Measurements from ENCODE around the gene GABRA4. TPM values are rescaled to one million over a fixed set of nuclear protein-coding genes. Genes with fewer than 3 reads are reported as not detected.
A peak's percentile ranks its signal among the peaks of the same experiment; 100 is the strongest.

GABRA4 gene
- total and polyA plus RNA-seq, 11 donors = 2.7 to 43.7 (median 24.6) TPM

GRCh38 chr4:47002580-47002979 is 9.2 kb upstream of the GABRA4 start:
- peak in 2 of 4 donors; percentile 71 to 72 for ATAC-seq
- intact Hi-C loops (cut with DNase I) = loop anchor here in 6 of 10 donors (1.0 to 10.0 kb wide), 5 partner anchors 60 to 158 kb away; no protein-coding TSS in a partner anchor
- 64 to 89% (median 80%) methylated on average over 1 of the region's 1 CpG for WGBS, 4 donors
- Histone ChIP-seq H3K4me1 (peaks cover 0 to 12% (median 0%) of the 10 kb centered on the region in 12 donors), H3K9me3 (no peaks in the 10 kb centered on the region), H3K27ac (no peak overlapping the region), H3K4me3 (no peak overlapping the region), H3K27me3 (no peaks in the 10 kb centered on the region), H3K36me3 (no peaks in the 10 kb centered on the region)
- DNase-seq = no peak
- TF ChIP-seq, protein P1, sequence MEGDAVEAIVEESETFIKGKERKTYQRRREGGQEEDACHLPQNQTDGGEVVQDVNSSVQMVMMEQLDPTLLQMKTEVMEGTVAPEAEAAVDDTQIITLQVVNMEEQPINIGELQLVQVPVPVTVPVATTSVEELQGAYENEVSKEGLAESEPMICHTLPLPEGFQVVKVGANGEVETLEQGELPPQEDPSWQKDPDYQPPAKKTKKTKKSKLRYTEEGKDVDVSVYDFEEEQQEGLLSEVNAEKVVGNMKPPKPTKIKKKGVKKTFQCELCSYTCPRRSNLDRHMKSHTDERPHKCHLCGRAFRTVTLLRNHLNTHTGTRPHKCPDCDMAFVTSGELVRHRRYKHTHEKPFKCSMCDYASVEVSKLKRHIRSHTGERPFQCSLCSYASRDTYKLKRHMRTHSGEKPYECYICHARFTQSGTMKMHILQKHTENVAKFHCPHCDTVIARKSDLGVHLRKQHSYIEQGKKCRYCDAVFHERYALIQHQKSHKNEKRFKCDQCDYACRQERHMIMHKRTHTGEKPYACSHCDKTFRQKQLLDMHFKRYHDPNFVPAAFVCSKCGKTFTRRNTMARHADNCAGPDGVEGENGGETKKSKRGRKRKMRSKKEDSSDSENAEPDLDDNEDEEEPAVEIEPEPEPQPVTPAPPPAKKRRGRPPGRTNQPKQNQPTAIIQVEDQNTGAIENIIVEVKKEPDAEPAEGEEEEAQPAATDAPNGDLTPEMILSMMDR (IDR thresholded peaks at IDR 0.05) = peak in 9 of 12 donors; percentile 10 to 58 (median 44)
- no peak for TF ChIP-seq POLR2A (IDR thresholded peaks at IDR 0.05)

- Histone ChIP-seq H3K4me3 (no peak overlapping the region), H3K4me1 (peaks cover 0 to 12% (median 0%) of the 10 kb centered on the region in 12 donors), H3K36me3 (no peaks in the 10 kb centered on the region), H3K27me3 (peaks cover 0 to under 1% (median 0%) of the 10 kb centered on the region in 9 donors), H3K27ac (peak overlapping the region in 2 of 12 donors; percentile 41 to 51), H3K9me3 (no peaks in the 10 kb centered on the region)
- DNase-seq (no peak), ATAC-seq (no peak)
- 85 to 96% (median 89%) methylated on average over 1 of the region's 1 CpG for WGBS, 4 donors
- intact Hi-C loops (cut with DNase I) = loop anchor here in 4 of 10 donors (5.0 to 10.0 kb wide), 3 partner anchors 58 to 156 kb away; no protein-coding TSS in a partner anchor
- TF ChIP-seq, protein P1 (IDR thresholded peaks at IDR 0.05) = no peak
- no peak for TF ChIP-seq POLR2A (IDR thresholded peaks at IDR 0.05)
Observed at GRCh38 chr4:47000406-47000805, 7.0 kb upstream of the GABRA4 start.

- Histone ChIP-seq H3K36me3 (no peaks in the 10 kb centered on the region), H3K4me3 (no peak overlapping the region), H3K9me3 (no peaks in the 10 kb centered on the region), H3K4me1 (peaks cover 0 to 12% (median 0%) of the 10 kb centered on the region in 12 donors), H3K27me3 (peaks cover 0 to 9% (median 0%) of the 10 kb centered on the region in 9 donors), H3K27ac (peak overlapping the region in 7 of 12 donors; percentile 8 to 51 (median 37))
- peak in 3 of 4 donors; percentile 38 to 55 (median 50) for ATAC-seq
- DNase-seq = no peak
- intact Hi-C loops (cut with DNase I) = no loop called here
- TF ChIP-seq POLR2A (IDR thresholded peaks at IDR 0.05) = no peak
- TF ChIP-seq, protein P1 (IDR thresholded peaks at IDR 0.05) = no peak
Observed at GRCh38 chr4:46999566-46999965, 6.2 kb upstream of the GABRA4 start.

- peak overlapping the region in 11 of 12 donors; percentile 16 to 88 (median 81) for H3K27ac ChIP-seq
- DNase-seq = peak; percentile 23 to 60 (median 46)
- peaks cover 0 to 12% (median 0%) of the 10 kb centered on the region in 12 donors for H3K4me1 ChIP-seq
- ATAC-seq = peak; percentile 74 to 86 (median 84)
- intact Hi-C loops (cut with DNase I) = loop anchor here in 3 of 10 donors (5.0 kb wide), 2 partner anchors 47 to 62 kb away; no protein-coding TSS in a partner anchor
- H3K27me3 ChIP-seq = peaks cover 0 to 35% (median 0%) of the 10 kb centered on the region in 9 donors
- no peaks in the 10 kb centered on the region for H3K9me3 ChIP-seq
- TF ChIP-seq POLR2A (IDR thresholded peaks at IDR 0.05) = no peak
- TF ChIP-seq, protein P1 (IDR thresholded peaks at IDR 0.05) = no peak
- peak overlapping the region; percentile 37 to 66 (median 57) for H3K4me3 ChIP-seq
- H3K36me3 ChIP-seq = no peaks in the 10 kb centered on the region
- 1 to 3% (median 1%) methylated on average over 14 of the region's 14 CpGs for WGBS, 4 donors
Observed at GRCh38 chr4:46994007-46994405, 625 bp upstream of the GABRA4 start.
